Left hindlimb (tissue), 1 donor: ENCODE data around the gene TMEM255B.
"Not testable (repeated sequence)": the region's sequence is repeated elsewhere in the genome, so short reads cannot be mapped to it uniquely, and the experiment has no call there.

Source experiments
- DNase-seq: peaks from one replicate; pipeline ENCODE4 v3.0.0-alpha.2; 2018

The TMEM255B gene

DNA sequence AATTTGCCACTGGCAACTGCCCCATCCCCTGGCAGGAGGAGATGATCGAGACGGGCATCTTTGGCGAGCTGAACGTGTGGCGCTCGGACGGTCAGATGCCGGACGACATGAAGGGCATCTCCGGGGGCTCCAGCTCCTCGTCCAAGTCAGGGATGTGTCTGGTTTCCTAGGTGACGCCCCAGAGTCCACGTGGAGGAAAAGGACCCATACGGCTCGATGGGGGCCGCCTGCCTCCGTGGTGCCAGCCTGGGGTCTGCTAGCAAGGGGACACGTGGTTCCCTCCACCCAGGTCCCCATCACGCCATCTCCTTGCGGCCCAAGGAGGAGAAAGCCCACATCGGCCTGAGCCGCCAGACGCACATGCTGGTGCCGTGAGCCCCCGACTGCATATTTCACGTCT, 23.8 kb upstream of the TMEM255B start:
- peak; percentile 22 for DNase-seq

DNA sequence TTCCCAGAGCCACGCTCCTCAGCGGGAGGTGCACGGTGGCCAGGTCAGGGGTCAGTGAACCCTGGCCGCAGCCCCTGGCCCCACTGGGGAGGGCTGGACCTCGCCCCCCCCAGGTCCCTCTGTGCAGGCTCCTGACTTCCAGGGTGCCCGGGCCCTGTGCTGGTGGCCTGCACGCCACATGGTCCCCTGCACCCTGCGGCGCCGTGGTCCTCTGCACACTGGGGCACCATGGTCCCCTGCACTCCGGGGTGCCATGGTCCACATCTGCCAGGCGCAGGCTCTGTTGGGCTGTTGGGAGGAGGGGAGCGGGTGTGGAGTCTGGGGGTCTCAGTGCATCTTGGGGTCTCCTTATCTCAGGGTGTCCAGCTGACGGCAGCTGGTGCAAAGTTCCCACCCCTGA, 23.3 kb upstream of the TMEM255B start:
- DNase-seq = no peak

DNA sequence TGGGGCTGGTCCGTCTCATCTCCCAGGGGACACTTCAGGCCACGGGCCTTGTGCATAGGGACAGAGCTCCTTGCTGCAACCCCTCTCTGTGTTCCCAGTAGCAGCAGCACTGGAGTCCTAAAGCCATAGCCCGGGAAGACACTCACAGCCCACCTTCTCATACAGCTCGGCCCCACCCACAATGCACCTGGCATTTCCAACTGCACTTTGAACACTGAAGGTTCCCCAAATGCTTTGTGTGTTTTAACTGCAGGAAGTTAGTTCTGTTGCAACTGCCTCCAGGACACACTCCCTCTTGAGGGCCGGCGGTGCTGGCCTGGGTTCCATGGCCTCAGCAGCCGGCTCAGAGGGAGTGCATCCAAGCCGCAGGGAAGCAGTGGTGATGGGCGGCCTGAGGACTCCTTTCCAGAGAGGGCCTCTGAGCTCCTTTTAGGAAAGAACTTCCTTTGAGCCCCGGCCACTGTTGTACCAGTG, 22.7 kb upstream of the TMEM255B start:
- no peak for DNase-seq

DNA sequence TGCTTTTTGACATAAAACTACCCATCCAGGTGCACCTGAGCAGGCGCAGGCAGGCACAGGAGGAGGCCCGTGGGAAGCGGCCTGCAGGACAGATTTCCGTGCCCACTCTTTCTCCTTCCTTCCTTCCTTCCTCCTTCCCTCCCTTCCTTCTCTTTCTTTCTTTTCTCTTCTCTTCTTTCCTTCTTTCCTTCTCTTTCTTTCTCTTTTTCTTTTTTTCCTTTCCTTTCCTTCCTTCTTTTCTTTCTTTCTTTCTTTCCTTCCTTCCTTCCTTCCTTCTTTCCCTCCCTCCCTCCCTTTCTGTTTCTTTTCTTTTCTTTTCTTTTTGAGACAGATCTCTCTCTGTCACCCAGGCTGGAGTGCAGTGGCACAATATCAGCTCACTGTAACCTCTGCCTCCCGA, 21.2 kb upstream of the TMEM255B start:
- DNase-seq = no peak

DNA sequence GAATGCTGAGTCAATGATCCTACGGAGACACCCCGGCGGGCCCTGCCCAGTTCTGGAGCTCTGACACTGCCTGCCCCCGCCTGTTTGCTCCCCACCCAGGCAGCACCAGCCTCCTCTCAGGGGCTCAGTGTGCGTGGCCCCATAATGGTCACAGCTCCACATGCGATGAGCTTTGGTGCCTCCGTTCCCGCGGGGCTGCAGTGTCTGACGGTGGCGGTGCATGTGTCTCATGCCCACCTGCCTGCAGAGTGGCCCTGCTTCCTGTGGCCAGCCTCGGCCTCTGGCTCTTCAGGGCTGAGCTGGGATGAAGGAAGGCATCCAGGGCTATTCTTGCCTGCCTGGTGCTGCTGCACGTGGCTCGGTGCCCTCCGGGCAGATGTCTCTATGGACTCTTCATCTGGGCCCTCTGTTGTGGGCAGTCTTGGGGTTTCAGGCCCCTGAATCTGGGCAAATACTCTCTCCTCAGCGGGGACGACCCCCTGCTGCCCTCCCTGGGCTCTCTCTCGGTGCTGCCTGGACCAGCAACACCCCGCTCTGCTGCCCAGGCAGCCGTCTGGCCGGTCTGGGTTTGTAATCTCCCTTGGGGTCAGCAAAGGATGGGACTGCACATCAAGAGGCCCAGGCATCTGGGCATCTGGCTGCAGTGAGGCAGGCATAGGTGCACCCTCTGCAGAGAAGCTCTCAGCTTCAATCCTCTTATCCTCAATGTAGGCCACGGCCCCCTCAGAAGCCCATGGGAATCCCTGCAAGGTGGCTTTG, 19.3 kb upstream of the TMEM255B start:
- no peak for DNase-seq

- no peak for DNase-seq
These were observed 18.8 kb upstream of the TMEM255B start for GRCh38 chr13:113740286-113740556.

DNA sequence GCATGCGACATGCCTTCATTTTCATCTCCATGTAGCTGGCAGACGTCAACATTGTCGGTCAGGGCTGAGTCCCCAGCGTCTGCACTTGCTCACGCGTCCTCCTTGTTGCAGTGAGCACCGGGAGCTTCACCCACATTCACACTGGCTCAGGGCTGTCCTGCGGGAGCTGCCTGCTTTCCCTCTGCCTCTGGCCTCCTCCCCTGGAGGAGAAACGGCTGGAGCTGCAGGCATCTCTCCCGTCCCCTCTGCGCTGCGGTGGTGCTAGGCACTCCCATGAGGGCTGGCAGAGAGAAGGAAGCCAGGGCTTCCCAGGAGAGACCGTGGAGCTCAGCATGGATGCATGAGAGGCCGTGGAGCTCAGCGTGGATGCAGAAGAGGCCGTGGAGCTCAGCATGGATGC, 18.4 kb upstream of the TMEM255B start:
- no peak for DNase-seq

DNA sequence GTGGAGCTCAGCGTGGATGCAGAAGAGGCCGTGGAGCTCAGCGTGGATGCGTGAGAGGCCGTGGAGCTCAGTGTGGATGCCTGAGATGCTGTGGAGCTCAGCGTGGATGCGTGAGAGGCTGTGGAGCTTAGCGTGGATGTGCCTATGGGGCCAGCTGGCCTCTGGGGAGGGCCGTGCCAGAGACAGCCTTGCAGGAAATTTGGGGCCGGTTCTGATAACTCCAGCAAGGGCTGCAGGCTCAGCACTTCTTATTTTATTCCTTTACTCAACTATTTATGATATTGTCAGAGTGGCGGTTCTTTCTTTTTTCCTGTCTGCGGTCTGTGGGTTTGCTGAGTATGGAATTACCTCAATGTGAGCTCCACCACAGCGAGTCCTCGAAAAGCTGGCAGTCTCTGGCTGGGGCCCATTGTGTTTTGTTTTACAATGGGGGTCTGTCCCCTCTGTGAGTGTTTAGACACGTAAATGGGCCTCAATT, 17.8 kb upstream of the TMEM255B start:
- peak; percentile 41 for DNase-seq

- DNase-seq = peak; percentile 65
These were observed 17.0 kb upstream of the TMEM255B start for GRCh38 chr13:113742000-113742441.

- peak; percentile 26 for DNase-seq
These were observed 16.4 kb upstream of the TMEM255B start for GRCh38 chr13:113742445-113743120.

DNA sequence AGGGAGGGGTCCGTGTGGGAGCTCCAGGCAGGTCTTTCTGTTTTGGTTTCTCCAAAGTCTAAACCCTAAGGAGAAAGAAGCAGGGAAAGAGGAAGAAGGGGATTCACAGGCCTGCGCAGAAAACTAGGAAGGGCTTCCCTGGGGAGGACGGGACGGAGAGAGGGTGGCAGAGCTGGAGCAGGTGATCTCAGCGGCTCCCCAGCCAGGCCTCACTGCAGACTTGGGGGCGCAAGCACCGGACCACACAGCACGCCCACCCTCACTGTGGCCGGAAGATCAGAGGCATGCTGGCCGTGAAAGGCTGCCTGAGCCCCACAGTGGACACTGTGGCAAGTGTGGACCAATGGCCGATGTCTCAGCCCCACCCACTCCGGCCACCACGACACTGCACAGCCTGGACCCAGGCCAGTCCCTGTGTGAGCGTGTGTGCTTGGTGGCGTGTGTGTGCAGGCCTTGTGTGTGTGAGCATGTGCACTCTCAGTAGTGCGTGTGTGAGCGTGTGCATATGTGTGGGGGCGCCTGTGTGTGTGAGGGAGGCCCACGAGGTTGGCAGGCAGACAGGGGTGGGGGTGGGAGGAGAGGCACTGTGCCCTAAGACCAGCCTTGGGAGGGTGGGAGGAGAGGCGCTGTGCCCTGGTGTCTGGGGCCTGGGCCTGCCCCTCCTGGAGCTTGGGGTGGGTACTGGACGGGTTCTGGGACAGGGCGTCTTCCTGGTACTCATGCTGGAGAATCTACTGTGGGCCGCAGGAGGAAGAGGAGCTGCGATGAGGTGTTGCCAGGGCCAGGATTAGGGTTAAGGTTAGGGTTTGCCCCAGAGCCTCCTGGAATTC, 15.4 kb upstream of the TMEM255B start:
- peak; percentile 23 for DNase-seq

GRCh38 chr13:113744197-113745000, 14.6 kb upstream of the TMEM255B start:
- DNase-seq = peak; percentile 27

GRCh38 chr13:113745059-113745458, 14.0 kb upstream of the TMEM255B start:
- no peak for DNase-seq

GRCh38 chr13:113745500-113746142, 13.4 kb upstream of the TMEM255B start:
- not testable (repeated sequence) for DNase-seq

- no peak for DNase-seq
These were observed 12.9 kb upstream of the TMEM255B start for GRCh38 chr13:113746143-113746525.

GRCh38 chr13:113746671-113747070, 12.4 kb upstream of the TMEM255B start:
- DNase-seq = peak; percentile 21

- no peak for DNase-seq
These were observed 11.7 kb upstream of the TMEM255B start for GRCh38 chr13:113747291-113747833.

DNA sequence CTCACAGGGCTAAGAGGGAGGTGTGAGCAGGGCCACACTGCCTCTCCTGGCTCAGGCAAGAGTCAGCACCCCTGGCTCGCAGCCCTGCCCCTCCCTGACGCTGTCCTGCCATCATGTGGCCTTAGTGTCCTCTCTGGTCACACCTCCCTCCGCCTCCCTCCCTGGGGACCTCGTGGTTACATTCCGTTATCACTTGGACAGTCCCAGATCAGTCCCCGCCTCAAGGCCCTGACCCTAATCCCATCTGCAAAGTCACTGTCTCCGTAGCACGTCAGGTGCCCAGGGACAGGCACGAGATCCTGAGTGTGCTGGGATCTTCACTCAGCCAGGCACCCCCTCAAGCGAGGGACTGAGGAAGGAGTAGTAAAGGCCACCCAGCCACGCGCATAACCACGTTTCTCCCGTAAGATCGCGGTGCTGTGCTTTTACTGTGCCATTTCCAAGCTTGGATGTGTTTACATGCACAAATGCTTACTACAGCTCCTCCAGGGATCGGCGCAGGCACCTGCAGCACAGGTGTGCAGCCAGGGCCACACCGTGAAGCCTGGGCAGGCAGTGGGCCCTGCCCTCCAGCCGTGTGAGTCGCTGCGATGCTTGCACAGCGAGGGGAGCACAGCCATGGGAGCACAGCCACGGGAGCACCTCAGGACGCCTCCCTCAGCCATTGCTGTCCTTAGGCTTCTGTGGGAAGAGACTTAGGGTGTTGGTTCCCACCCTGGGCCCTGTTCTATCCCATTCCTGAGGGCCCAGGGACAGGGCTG, 10.7 kb upstream of the TMEM255B start:
- DNase-seq = no peak

DNA sequence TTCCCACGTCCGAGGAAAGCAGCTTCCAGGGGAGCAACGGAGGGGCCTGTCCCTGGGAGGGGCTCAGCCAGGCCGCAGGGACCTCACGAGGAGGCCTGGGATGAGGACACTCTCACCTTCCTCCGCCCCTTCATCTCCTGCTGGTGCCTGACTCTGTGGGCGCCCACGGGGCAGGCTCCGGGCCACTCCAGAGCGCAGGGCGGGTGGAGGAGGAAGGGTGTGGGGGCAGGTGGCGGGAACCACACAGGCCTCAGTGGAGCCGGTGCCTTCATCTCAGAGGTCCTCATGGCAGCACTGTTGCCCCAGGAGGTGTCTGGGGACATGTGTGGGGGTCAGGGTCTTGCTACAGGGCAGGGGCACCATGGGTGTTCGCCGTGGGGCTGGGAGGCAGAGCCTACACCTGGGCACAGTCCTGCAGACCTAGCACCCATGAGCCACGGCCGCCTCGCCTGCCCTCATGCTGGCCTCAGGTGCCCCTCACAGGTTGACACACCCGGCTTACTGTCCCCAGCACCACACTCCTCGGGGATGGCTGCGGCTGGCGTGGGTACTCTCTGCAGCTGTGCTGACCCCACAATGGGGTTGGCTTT, 10.1 kb upstream of the TMEM255B start:
- no peak for DNase-seq

- no peak for DNase-seq
These were observed 9.5 kb upstream of the TMEM255B start for GRCh38 chr13:113749507-113749906.

DNA sequence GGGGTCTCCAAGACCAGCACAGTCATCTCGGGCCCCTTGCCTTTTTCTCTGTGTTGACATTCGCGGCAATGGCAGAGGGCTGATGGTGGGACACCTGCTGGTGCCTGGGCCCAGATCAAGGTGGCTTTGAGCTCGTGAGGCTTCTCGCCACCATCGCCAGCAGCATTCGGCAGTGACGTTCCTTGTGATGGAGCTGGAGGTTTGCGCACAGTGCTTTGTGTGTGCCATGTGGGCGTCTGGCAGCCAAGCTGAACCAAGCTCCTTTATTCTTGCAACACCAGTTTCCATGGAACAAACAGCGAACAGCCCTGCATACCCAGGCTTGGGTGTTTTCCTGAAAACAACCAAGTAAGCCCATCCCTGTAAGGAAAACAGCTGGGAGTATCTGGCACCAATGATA, 9.1 kb upstream of the TMEM255B start:
- no peak for DNase-seq
